H1 (cell line): ENCODE measurements around the gene SHTN1. TPM values are rescaled to one million over a fixed set of nuclear protein-coding genes. Genes with fewer than 3 reads are reported as not detected.
A peak's percentile ranks its signal among the peaks of the same experiment; 100 is the strongest.

Experiments
- CTCF ChIA-PET: fragments of 300-600 bp; sonication (Branson Sonifier 250); formaldehyde crosslinking; loops from one replicate; lab custom pipeline; 2021; ENCODE audit not compliant: partially characterized antibody; lab: Charles Lee
- POLR2A ChIA-PET: fragments of 300-600 bp; sonication (Branson Sonifier 250); formaldehyde crosslinking; loops from one replicate; lab custom pipeline; 2021; ENCODE audit warnings: inconsistent platforms; ENCODE audit not compliant: partially characterized antibody; lab: Charles Lee
- DNase-seq, 2 experiments: peaks; one replicate each; pipeline versions ENCODE4 v3.0.0 to v3.0.0-alpha.2; 2010 to 2022; ENCODE audit warnings: low spot score in 2 of 2, low read depth in 1 of 2, mixed read lengths in 1 of 2
- FAIRE-seq: peaks from 2 replicates; lab custom pipeline; 2011; peaks lifted over from hg19 to GRCh38; lab: Jason Lieb, UNC
- H2AFZ ChIP-seq: 2 replicates; pipeline ENCODE4 v1.8.1; 2012; ENCODE audit warnings: low read length, inconsistent platforms
- H2AK5ac ChIP-seq: 2 replicates; pipeline ENCODE4 v1.6.1; 2013; ENCODE audit warnings: low read depth, low read length
- H2BK120ac ChIP-seq: replicated peaks from 2 replicates; pipeline ENCODE3; 2013; ENCODE audit warnings: low read depth, low read length, inconsistent platforms
- H2BK12ac ChIP-seq: 2 replicates; pipeline ENCODE4 v1.6.1; 2013; ENCODE audit warnings: low read depth, low read length
- H2BK15ac ChIP-seq: 2 replicates; pipeline ENCODE4 v1.6.1; 2013; ENCODE audit warnings: low read length
- H2BK20ac ChIP-seq: 2 replicates; pipeline ENCODE4 v1.6.1; 2013; ENCODE audit warnings: low read length
- H2BK5ac ChIP-seq: 2 replicates; pipeline ENCODE4 v1.6.1; 2013; ENCODE audit warnings: low read depth, low read length
- H3K14ac ChIP-seq: 2 replicates; pipeline ENCODE4 v1.6.1; 2013; ENCODE audit warnings: inconsistent platforms; ENCODE audit not compliant: insufficient read length
- H3K18ac ChIP-seq: 2 replicates; pipeline ENCODE4 v1.6.1; 2013; ENCODE audit warnings: low read length; ENCODE audit errors: extremely low read depth
- H3K23ac ChIP-seq: 2 replicates; pipeline ENCODE4 v1.6.1; 2013; ENCODE audit warnings: inconsistent platforms; ENCODE audit not compliant: insufficient read length
- H3K23me2 ChIP-seq: 2 replicates; pipeline ENCODE4 v1.6.1; 2013; ENCODE audit warnings: low read depth, low read length
- H3K27ac ChIP-seq: 2 replicates; pipeline ENCODE4 v1.6.1; 2011; ENCODE audit warnings: low read depth, low read length, inconsistent platforms
- H3K27me3 ChIP-seq, 4 experiments: replicated peaks in 1 of 4; 1 replicate in 1 of 4; 2 replicates in 3 of 4; pipeline versions ENCODE4 v1.6.1 to v1.8.1; 2011 to 2013; ENCODE audit warnings: low read length in 3 of 4, mild to moderate bottlenecking in 3 of 4, inconsistent platforms in 2 of 4, mixed read lengths in 2 of 4, moderate library complexity in 1 of 4; ENCODE audit not compliant: control insufficient read depth in 3 of 4, insufficient read depth in 3 of 4; ENCODE audit errors: extremely low read depth in 1 of 4
- H3K36me3 ChIP-seq, 4 experiments: 2 replicates each; pipeline versions ENCODE4 v1.6.1 to v1.8.1; 2011 to 2013; ENCODE audit warnings: mild to moderate bottlenecking in 4 of 4, low read length in 3 of 4, moderate library complexity in 2 of 4, control low read depth in 1 of 4, inconsistent platforms in 1 of 4; ENCODE audit not compliant: insufficient read depth in 4 of 4, control insufficient read depth in 2 of 4
- H3K4ac ChIP-seq: replicated peaks from 2 replicates; pipeline ENCODE3; 2013; ENCODE audit warnings: low read length, low read depth, mixed read lengths, inconsistent platforms; ENCODE audit not compliant: insufficient read length
- H3K4me1 ChIP-seq, 4 experiments: replicated peaks in 1 of 4; 1 replicate in 1 of 4; 2 replicates in 3 of 4; pipeline versions ENCODE4 v1.6.1 to v1.8.1; 2011 to 2013; ENCODE audit warnings: low read length in 3 of 4, inconsistent platforms in 2 of 4, mixed read lengths in 1 of 4; ENCODE audit not compliant: insufficient read depth in 4 of 4, control insufficient read depth in 3 of 4
- H3K4me2 ChIP-seq, 2 experiments: 2 replicates each; pipeline versions ENCODE4 v1.6.1 to v1.8.1; 2011 to 2013; ENCODE audit warnings: low read depth in 2 of 2, low read length in 2 of 2, control low read depth in 1 of 2, inconsistent platforms in 1 of 2, mild to moderate bottlenecking in 1 of 2; ENCODE audit not compliant: insufficient read depth in 1 of 2
- H3K4me3 ChIP-seq, 4 experiments: fragments of 200-600, 300-600 bp in 1 of 4; sonication (generic), shearing (Covaris generic), sonication (Bioruptor Twin) in 1 of 4; 2 replicates each; pipeline versions ENCODE4 v1.5.1 to v1.8.1; 2011 to 2016; ENCODE audit warnings: low read length in 4 of 4, low read depth in 3 of 4, control low read depth in 2 of 4, inconsistent platforms in 2 of 4, mild to moderate bottlenecking in 2 of 4, mixed read lengths in 1 of 4, moderate library complexity in 1 of 4; ENCODE audit not compliant: insufficient read depth in 2 of 4; ENCODE audit errors: extremely low read depth in 1 of 4
- H3K56ac ChIP-seq: replicated peaks from 2 replicates; pipeline ENCODE3; 2013; ENCODE audit warnings: low read depth, mild to moderate bottlenecking, mixed read lengths, low read length, inconsistent platforms; ENCODE audit not compliant: insufficient read length
- H3K79me1 ChIP-seq: 2 replicates; pipeline ENCODE4 v1.6.1; 2013; ENCODE audit warnings: low read depth, low read length, control low read depth
- H3K79me2 ChIP-seq, 2 experiments: 2 replicates each; pipeline versions ENCODE4 v1.6.1 to v1.8.1; 2012 to 2013; ENCODE audit warnings: low read length in 2 of 2, mild to moderate bottlenecking in 2 of 2, inconsistent platforms in 1 of 2; ENCODE audit not compliant: insufficient read depth in 2 of 2, control insufficient read depth in 1 of 2
- H3K9ac ChIP-seq, 4 experiments: replicated peaks in 1 of 4; 1 replicate in 1 of 4; 2 replicates in 3 of 4; pipeline versions ENCODE4 v1.6.1 to v1.8.1; 2011 to 2013; ENCODE audit warnings: low read depth in 3 of 4, low read length in 3 of 4, control low read depth in 2 of 4, mild to moderate bottlenecking in 2 of 4, moderate library complexity in 2 of 4, inconsistent platforms in 1 of 4; ENCODE audit errors: extremely low read depth in 1 of 4
- H3K9me3 ChIP-seq, 2 experiments: 2 replicates each; pipeline versions ENCODE4 v1.6.1 to v1.8.1; 2012 to 2013; ENCODE audit warnings: mild to moderate bottlenecking in 2 of 2, moderate library complexity in 2 of 2, control low read depth in 1 of 2, inconsistent platforms in 1 of 2, low read depth in 1 of 2, low read length in 1 of 2, mixed read lengths in 1 of 2; ENCODE audit not compliant: insufficient read depth in 2 of 2
- H4K20me1 ChIP-seq, 2 experiments: replicated peaks in 1 of 2; 2 replicates each; pipeline versions ENCODE3 to v1.8.1; 2011 to 2013; ENCODE audit warnings: inconsistent platforms in 2 of 2, low read length in 2 of 2, mild to moderate bottlenecking in 1 of 2; ENCODE audit not compliant: insufficient read depth in 2 of 2, control insufficient read depth in 1 of 2
- H4K5ac ChIP-seq: 2 replicates; pipeline ENCODE4 v1.6.1; 2013; ENCODE audit warnings: low read length, low read depth, mixed read lengths, inconsistent platforms; ENCODE audit not compliant: insufficient read length
- H4K8ac ChIP-seq: 2 replicates; pipeline ENCODE4 v1.8.0; 2013; ENCODE audit warnings: mild to moderate bottlenecking, moderate library complexity, low read length, inconsistent platforms; ENCODE audit not compliant: insufficient read depth; ENCODE audit errors: extremely low read depth
- H4K91ac ChIP-seq: replicated peaks from 2 replicates; pipeline ENCODE3; 2013; ENCODE audit warnings: low read length, mixed read lengths, inconsistent platforms; ENCODE audit not compliant: insufficient read length
- CBX5 ChIP-seq: fragments of 300-800, 300-1000 bp; sonication (generic); IDR thresholded peaks from 2 replicates; pipeline ENCODE4 v1.7.1; 2016; ENCODE audit warnings: antibody characterized with exemption, low read length, low read depth
- EGR1 ChIP-seq: IDR thresholded peaks from 2 replicates; pipeline ENCODE4 v1.6.1; 2011; ENCODE audit warnings: low read depth, low read length, borderline replicate concordance
- GTF2F1 ChIP-seq: IDR thresholded peaks from 2 replicates; pipeline ENCODE4 v1.6.1; 2012; ENCODE audit warnings: low read depth, low read length, improper control_type of control experiment, borderline replicate concordance
- HDAC2 ChIP-seq, 2 experiments: fragments of 300-600 bp in 1 of 2; sonication (generic) in 1 of 2; IDR thresholded peaks; 2 replicates each; pipeline ENCODE4 v1.6.1; 2011 to 2012; ENCODE audit warnings: low read depth in 2 of 2, low read length in 2 of 2, mild to moderate bottlenecking in 2 of 2, moderate library complexity in 2 of 2, borderline replicate concordance in 1 of 2, inconsistent platforms in 1 of 2
- HDAC6 ChIP-seq: IDR thresholded peaks from one replicate; pipeline ENCODE4 v1.7.1; 2012; ENCODE audit warnings: low read depth, mild to moderate bottlenecking, inconsistent platforms, low read length, moderate library complexity
- JUN ChIP-seq: IDR thresholded peaks from 2 replicates; pipeline ENCODE4 v1.6.1; 2011; ENCODE audit warnings: low read depth, mild to moderate bottlenecking, improper control_type of control experiment, low read length
- RFX5 ChIP-seq: IDR thresholded peaks from 2 replicates; pipeline ENCODE4 v1.6.1; 2011; ENCODE audit warnings: low read depth, low read length, improper control_type of control experiment, borderline replicate concordance
- YY1 ChIP-seq: IDR thresholded peaks from 2 replicates; pipeline ENCODE4 v1.6.1; 2011; ENCODE audit warnings: low read depth, mild to moderate bottlenecking, low read length
- WGBS, 2 experiments: shearing (Covaris generic) in 1 of 2; methylation state at CpG; one replicate each; pipeline versions ENCODE4 v1.1.6 to v1.1.7; 2013 to 2015; ENCODE audit warnings: low lambda C conversion rate in 2 of 2, mixed read lengths in 2 of 2, inconsistent platforms in 1 of 2, low coverage in 1 of 2, missing lambda C conversion rate in 1 of 2; ENCODE audit not compliant: insufficient replicate concordance in 2 of 2, insufficient coverage in 1 of 2, insufficient read length in 1 of 2; ENCODE audit errors: extremely low coverage in 1 of 2, missing lambda C conversion rate in 1 of 2; 5-methylcytosine and 5-hydroxymethylcytosine counted together
- polyA plus RNA-seq, 7 experiments: library from polyadenylated mRNA; depleted of rRNA in 3 of 7; stranded (reverse) in 5 of 7; unstranded in 2 of 7; fragments of >200 nt in 5 of 7; fragments of 200-250 nt in 2 of 7; gene quantifications; 1 replicate in 5 of 7; 2 replicates in 1 of 7; 4 replicates in 1 of 7; pipeline versions ENCODE4 v1.2.1 to v1.2.3, GENCODE V29; 2011 to 2013; ENCODE audit warnings: missing spikeins in 2 of 7, mixed read lengths in 2 of 7
- total RNA-seq: library from RNA; stranded (reverse); fragmentation: NEBNext Ultra II Directional; extraction: Animal tissue kit (Norgen Biotek cat#: 25700); gene quantifications from 2 replicates; pipeline ENCODE4 v1.2.1, GENCODE V29; 2021

Gene SHTN1
- total and polyA plus RNA-seq, 2 of the 8 experiments (the other 6 are each of a cell fraction or from before 2014, with no cell fraction given): 3.3 to 12.7 TPM

- Histone ChIP-seq H4K91ac (no peak overlapping the region), H3K23me2 (no peaks in the 10 kb centered on the region), H3K23ac (no peak overlapping the region), H3K4me1 (peaks cover 29 to 50% (median 39%) of the 10 kb centered on the region in 4 experiments), H3K9me3 (no peaks in the 10 kb centered on the region), H4K8ac (no peak overlapping the region), H3K79me1 (no peaks in the 10 kb centered on the region), H4K5ac (no peak overlapping the region), H2BK20ac (no peak overlapping the region), H3K9ac (no peak overlapping the region), H3K79me2 (no peaks in the 10 kb centered on the region), H3K18ac (no peak overlapping the region), H3K14ac (no peak overlapping the region), H2AK5ac (no peak overlapping the region), H2BK5ac (no peak overlapping the region), H2BK15ac (no peak overlapping the region), H3K4me2 (no peak overlapping the region), H2AFZ (no peak overlapping the region), H2BK120ac (no peak overlapping the region), H3K27me3 (no peaks in the 10 kb centered on the region), H4K20me1 (no peaks in the 10 kb centered on the region), H3K36me3 (no peaks in the 10 kb centered on the region), H3K56ac (no peak overlapping the region), H3K4ac (no peak overlapping the region), H3K27ac (no peak overlapping the region), H3K4me3 (no peak overlapping the region), H2BK12ac (0 out of 2 replicates have a peak overlapping the region, but pooled peaks have one; percentile 20)
- no peak for DNase-seq
- CTCF ChIA-PET: interaction anchor here (0.7 to 4.1 kb wide), 8 partner anchors 29 to 337 kb away, joined by 3 to 18 read pairs (median 6); no protein-coding TSS in a partner anchor
- POLR2A ChIA-PET: interaction anchor here (1.5 to 4.7 kb wide), 2 partner anchors 11 to 14 kb away, joined by 5 to 21 read pairs; partner anchors contain the start of gene ENO4
- WGBS, 2 experiments: 82% methylated on average over 5 of the region's 5 CpGs; no CpG with 5 or more reads in 1 of the 2 experiments
- FAIRE-seq: no peak
- no peak for TF ChIP-seq YY1
- TF ChIP-seq EGR1: no peak
- no peak for TF ChIP-seq HDAC2 (IDR thresholded peaks at IDR 0.05; ENCODE audit: borderline replicate concordance in 1 of 2, low read depth in 2 of 2, low read length in 2 of 2)
- TF ChIP-seq JUN: no peak
- no peak for TF ChIP-seq RFX5
- TF ChIP-seq CBX5: no peak
- no peak for TF ChIP-seq HDAC6
- no peak for TF ChIP-seq GTF2F1
Measured at GRCh38 chr10:116838143-116838725, 166.8 kb downstream of the SHTN1 start.
